ENCODE results near the gene CTNND2. TPM values are rescaled to one million over a fixed set of nuclear protein-coding genes. Genes with fewer than 3 reads are reported as not detected.
A peak's percentile ranks its signal among the peaks of the same experiment; 100 is the strongest.

The CTNND2 gene
- total RNA-seq, 1 donor from 2014 or later: 2.5 TPM

DNA sequence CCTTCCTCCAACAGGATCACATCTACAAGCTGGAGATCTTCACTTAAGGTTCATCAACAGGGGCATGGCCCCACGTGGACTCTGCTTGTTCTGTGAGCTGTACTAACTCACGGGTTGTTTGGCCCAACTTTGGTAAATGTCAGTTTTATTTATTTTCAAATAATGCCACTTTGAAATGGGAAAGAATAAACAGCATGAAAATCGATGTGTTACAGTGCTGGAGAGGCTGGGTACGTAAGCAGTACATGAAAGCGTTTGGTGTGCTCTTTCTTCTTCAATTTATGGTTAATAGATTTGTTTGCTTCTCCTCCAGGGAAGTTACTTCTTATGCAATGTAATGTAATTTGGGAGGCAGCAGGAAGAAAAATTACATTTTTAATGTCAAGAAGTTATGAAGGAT is 753.3 kb downstream of the CTNND2 start:
- Mint-ChIP-seq H3K9me3 (ENCODE audit: unreplicated experiment) (no peaks in the 10 kb centered on the region), H3K4me1 (ENCODE audit: unreplicated experiment) (no peaks in the 10 kb centered on the region), H3K36me3 (ENCODE audit: unreplicated experiment) (no peaks in the 10 kb centered on the region), H3K27ac (ENCODE audit: unreplicated experiment) (no peak overlapping the region), H3K4me3 (ENCODE audit: unreplicated experiment) (no peak overlapping the region), H3K27me3 (ENCODE audit: unreplicated experiment) (peaks cover 3% of the 10 kb centered on the region)
- TF ChIP-seq, protein P1, sequence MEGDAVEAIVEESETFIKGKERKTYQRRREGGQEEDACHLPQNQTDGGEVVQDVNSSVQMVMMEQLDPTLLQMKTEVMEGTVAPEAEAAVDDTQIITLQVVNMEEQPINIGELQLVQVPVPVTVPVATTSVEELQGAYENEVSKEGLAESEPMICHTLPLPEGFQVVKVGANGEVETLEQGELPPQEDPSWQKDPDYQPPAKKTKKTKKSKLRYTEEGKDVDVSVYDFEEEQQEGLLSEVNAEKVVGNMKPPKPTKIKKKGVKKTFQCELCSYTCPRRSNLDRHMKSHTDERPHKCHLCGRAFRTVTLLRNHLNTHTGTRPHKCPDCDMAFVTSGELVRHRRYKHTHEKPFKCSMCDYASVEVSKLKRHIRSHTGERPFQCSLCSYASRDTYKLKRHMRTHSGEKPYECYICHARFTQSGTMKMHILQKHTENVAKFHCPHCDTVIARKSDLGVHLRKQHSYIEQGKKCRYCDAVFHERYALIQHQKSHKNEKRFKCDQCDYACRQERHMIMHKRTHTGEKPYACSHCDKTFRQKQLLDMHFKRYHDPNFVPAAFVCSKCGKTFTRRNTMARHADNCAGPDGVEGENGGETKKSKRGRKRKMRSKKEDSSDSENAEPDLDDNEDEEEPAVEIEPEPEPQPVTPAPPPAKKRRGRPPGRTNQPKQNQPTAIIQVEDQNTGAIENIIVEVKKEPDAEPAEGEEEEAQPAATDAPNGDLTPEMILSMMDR (IDR thresholded peaks at IDR 0.05): no peak
- no peak for DNase-seq (ENCODE audit: extremely low spot score, unreplicated experiment)

- H3K27me3 Mint-ChIP-seq (ENCODE audit: unreplicated experiment): peaks cover 3% of the 10 kb centered on the region
- no peak overlapping the region for H3K4me3 Mint-ChIP-seq (ENCODE audit: unreplicated experiment)
- H3K36me3 Mint-ChIP-seq (ENCODE audit: unreplicated experiment): no peaks in the 10 kb centered on the region
- TF ChIP-seq, protein P1 (IDR thresholded peaks at IDR 0.05): no peak
- H3K9me3 Mint-ChIP-seq (ENCODE audit: unreplicated experiment): no peaks in the 10 kb centered on the region
- no peak overlapping the region for H3K27ac Mint-ChIP-seq (ENCODE audit: unreplicated experiment)
- DNase-seq (ENCODE audit: extremely low spot score, unreplicated experiment): no peak
- H3K4me1 Mint-ChIP-seq (ENCODE audit: unreplicated experiment): no peaks in the 10 kb centered on the region
These were observed 755.3 kb downstream of the CTNND2 start for GRCh38 chr5:11148810-11149539.

GRCh38 chr5:11146171-11146570 is 758.1 kb downstream of the CTNND2 start:
- H3K27ac Mint-ChIP-seq (ENCODE audit: unreplicated experiment): no peak overlapping the region
- no peaks in the 10 kb centered on the region for H3K4me1 Mint-ChIP-seq (ENCODE audit: unreplicated experiment)
- no peaks in the 10 kb centered on the region for H3K36me3 Mint-ChIP-seq (ENCODE audit: unreplicated experiment)
- no peak for DNase-seq (ENCODE audit: extremely low spot score, unreplicated experiment)
- no peak overlapping the region for H3K4me3 Mint-ChIP-seq (ENCODE audit: unreplicated experiment)
- TF ChIP-seq, protein P1 (IDR thresholded peaks at IDR 0.05): no peak
- peaks cover 3% of the 10 kb centered on the region for H3K27me3 Mint-ChIP-seq (ENCODE audit: unreplicated experiment)
- no peaks in the 10 kb centered on the region for H3K9me3 Mint-ChIP-seq (ENCODE audit: unreplicated experiment)

- Mint-ChIP-seq H3K4me1 (ENCODE audit: unreplicated experiment) (peaks cover 10% of the 10 kb centered on the region), H3K27ac (ENCODE audit: unreplicated experiment) (no peak overlapping the region), H3K4me3 (ENCODE audit: unreplicated experiment) (no peak overlapping the region), H3K36me3 (ENCODE audit: unreplicated experiment) (no peaks in the 10 kb centered on the region), H3K27me3 (ENCODE audit: unreplicated experiment) (no peaks in the 10 kb centered on the region), H3K9me3 (ENCODE audit: unreplicated experiment) (no peaks in the 10 kb centered on the region)
- TF ChIP-seq, protein P1 (IDR thresholded peaks at IDR 0.05): no peak
- DNase-seq (ENCODE audit: extremely low spot score, unreplicated experiment): no peak
These were observed 760.6 kb downstream of the CTNND2 start for GRCh38 chr5:11143456-11144267.

- no peak overlapping the region for H3K4me3 Mint-ChIP-seq (ENCODE audit: unreplicated experiment)
- DNase-seq (ENCODE audit: extremely low spot score, unreplicated experiment): no peak
- H3K4me1 Mint-ChIP-seq (ENCODE audit: unreplicated experiment): peaks cover 10% of the 10 kb centered on the region
- H3K27ac Mint-ChIP-seq (ENCODE audit: unreplicated experiment): peak overlapping the region; percentile 19
- H3K36me3 Mint-ChIP-seq (ENCODE audit: unreplicated experiment): no peaks in the 10 kb centered on the region
- TF ChIP-seq, protein P1 (IDR thresholded peaks at IDR 0.05): no peak
- H3K9me3 Mint-ChIP-seq (ENCODE audit: unreplicated experiment): no peaks in the 10 kb centered on the region
- H3K27me3 Mint-ChIP-seq (ENCODE audit: unreplicated experiment): peaks cover 7% of the 10 kb centered on the region
These were observed 764.9 kb downstream of the CTNND2 start for GRCh38 chr5:11139217-11139865.
